ENCODE measurements around the gene HTR4.
"Not testable (repeated sequence)": the region's sequence is repeated elsewhere in the genome, so short reads cannot be mapped to it uniquely, and the experiment has no call there.

Gene HTR4

DNA sequence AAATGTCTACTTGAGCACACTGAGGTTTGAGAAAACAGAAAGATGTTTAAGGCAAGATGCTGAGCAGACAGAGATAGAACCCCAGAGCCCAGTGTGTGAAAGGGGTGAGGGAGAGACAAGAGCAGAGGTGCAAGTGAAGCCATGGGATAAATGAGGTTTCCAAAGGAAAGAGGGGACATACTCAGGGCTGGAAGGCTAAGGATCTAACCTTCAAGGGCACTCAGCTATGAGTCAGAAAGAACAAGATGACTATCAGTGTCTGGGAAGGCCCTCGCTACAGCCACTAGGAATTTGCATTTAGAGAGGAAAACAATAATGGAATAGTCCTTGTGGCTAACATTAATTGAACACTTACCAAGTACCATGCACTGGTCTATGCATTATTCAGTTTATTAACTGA lies 113.7 kb downstream of the HTR4 start:
- in situ Hi-C loops (cut with MboI; ENCODE audit: low sequenced_read_pairs), result no loop called here

GRCh38 chr5:148539851-148540250 lies 114.5 kb downstream of the HTR4 start:
- in situ Hi-C loops (cut with MboI; ENCODE audit: low sequenced_read_pairs), result no loop called here

DNA sequence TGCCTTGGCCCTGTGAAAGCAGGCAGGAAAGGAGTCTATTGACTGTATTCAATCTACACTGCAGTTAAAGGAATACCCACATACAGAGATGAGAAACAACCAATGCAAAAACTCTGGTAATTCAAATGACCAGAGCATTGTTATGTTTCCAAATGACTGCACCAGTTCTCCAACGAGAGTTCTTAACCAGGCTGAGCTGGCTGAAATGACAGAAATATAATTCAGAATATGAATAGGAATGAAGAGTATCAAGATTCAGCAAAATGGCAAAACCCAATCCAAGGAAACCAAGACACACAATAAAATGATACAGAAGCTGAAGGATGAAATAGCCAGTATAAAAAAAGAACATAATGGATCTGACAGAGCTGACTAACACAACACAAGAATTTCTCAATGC lies 119.1 kb downstream of the HTR4 start:
- in situ Hi-C loops (cut with MboI; ENCODE audit: low sequenced_read_pairs), result no loop called here

GRCh38 chr5:148532969-148533670 lies 121.2 kb downstream of the HTR4 start:
- in situ Hi-C loops (cut with MboI; ENCODE audit: low sequenced_read_pairs), result no loop called here

DNA sequence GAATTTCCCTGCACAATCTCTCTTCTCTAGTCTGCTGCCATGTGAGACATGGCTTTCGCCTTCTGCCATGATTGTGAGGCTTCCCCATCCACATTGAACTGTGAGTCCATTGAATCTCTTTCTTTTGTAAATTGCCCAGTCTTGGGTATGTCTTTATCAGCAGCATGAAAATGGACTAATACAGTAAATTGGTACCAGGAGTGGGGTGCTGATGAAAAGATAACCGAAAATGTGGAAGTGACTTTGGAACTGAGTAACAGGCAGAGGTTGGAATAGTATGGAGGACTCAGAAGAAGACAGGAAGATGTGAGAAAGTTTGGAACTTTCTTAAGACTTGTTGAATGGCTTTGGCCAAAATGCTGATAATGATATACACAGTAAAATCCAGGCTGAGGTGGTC lies 124.9 kb downstream of the HTR4 start:
- in situ Hi-C loops (cut with MboI; ENCODE audit: low sequenced_read_pairs), result not testable (repeated sequence)

GRCh38 chr5:148524721-148525120 lies 129.6 kb downstream of the HTR4 start:
- in situ Hi-C loops (cut with MboI; ENCODE audit: low sequenced_read_pairs), result no loop called here

GRCh38 chr5:148523139-148523538 lies 131.2 kb downstream of the HTR4 start:
- in situ Hi-C loops (cut with MboI; ENCODE audit: low sequenced_read_pairs), result no loop called here

DNA sequence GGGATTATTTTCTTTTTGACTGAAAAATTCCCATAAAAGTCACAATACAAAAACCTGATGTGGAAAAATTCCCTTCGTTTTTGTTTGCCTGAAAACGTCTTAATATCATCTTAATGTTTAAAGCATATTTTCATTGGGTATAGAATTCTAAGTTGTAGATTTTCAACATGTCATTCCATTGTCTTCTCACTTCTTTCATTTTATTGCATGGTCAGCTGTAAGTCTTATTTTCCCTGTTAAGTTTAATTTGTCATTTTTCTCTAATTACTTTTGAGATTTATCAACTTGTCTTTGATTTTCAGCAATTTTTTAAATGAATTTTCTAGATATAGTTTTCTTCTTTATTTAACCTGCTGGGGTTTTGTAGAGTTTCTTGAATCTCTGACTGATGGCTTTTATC lies 138.9 kb downstream of the HTR4 start:
- in situ Hi-C loops (cut with MboI; ENCODE audit: low sequenced_read_pairs), result no loop called here

DNA sequence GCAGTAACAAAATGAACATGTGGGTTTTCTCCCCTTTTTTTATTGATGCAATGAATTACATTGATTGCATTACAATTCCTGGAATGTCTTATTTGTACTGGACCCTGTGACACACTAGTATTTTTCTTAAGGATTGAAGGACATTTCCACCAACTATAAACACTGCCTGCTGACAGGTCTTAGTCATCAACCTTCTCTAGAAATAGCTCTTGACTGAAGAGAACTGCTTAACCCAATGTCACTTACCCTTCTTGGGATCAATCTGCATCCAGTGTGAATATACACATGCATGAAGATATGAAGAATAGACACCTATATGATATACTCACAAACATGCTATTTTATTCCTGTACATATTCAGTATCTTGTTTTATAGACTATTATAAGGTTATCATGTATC lies 140.0 kb downstream of the HTR4 start:
- in situ Hi-C loops (cut with MboI; ENCODE audit: low sequenced_read_pairs), result no loop called here

- in situ Hi-C loops (cut with MboI; ENCODE audit: low sequenced_read_pairs), result no loop called here
Observed at GRCh38 chr5:148512498-148512897, 141.8 kb downstream of the HTR4 start.

DNA sequence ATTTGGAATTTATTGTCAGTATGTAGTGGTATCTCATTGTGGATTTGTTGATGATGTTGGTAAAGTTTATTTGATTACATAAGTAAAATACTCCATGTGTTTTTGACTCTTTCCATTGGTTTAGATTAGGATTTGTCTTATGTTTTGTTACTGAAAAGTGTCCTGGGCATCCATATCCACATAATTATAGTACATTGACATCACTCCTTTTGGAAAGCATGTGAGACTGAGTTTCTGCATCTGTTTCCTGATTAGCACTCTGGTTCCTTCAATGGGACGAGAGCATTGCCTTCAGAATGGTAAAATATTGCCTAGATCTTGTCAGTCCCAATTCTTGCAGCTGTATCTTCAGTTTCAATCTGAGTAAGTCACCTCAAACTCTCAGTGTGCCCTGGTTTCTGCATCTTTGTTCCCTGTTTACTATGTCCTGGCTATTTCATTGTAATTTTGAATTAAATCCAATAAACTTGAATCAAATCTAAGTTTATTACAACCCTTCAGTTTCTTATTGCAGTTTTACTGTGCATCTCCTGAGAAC lies 142.4 kb downstream of the HTR4 start:
- in situ Hi-C loops (cut with MboI; ENCODE audit: low sequenced_read_pairs), result no loop called here

GRCh38 chr5:148509893-148510292 lies 144.4 kb downstream of the HTR4 start:
- in situ Hi-C loops (cut with MboI; ENCODE audit: low sequenced_read_pairs), result no loop called here

GRCh38 chr5:148507648-148508047 lies 146.7 kb downstream of the HTR4 start:
- in situ Hi-C loops (cut with MboI; ENCODE audit: low sequenced_read_pairs), result no loop called here

- in situ Hi-C loops (cut with MboI; ENCODE audit: low sequenced_read_pairs), result no loop called here
Observed at GRCh38 chr5:148499452-148499851, 154.9 kb downstream of the HTR4 start.

GRCh38 chr5:148497757-148498156 lies 156.6 kb downstream of the HTR4 start:
- in situ Hi-C loops (cut with MboI; ENCODE audit: low sequenced_read_pairs), result no loop called here

- in situ Hi-C loops (cut with MboI; ENCODE audit: low sequenced_read_pairs), result no loop called here
Observed at GRCh38 chr5:148492351-148492750, 162.0 kb downstream of the HTR4 start.

- in situ Hi-C loops (cut with MboI; ENCODE audit: low sequenced_read_pairs), result no loop called here
Observed at GRCh38 chr5:148491793-148492184, 162.5 kb downstream of the HTR4 start.

- in situ Hi-C loops (cut with MboI; ENCODE audit: low sequenced_read_pairs), result no loop called here
Observed at GRCh38 chr5:148491015-148491792, 163.1 kb downstream of the HTR4 start.

DNA sequence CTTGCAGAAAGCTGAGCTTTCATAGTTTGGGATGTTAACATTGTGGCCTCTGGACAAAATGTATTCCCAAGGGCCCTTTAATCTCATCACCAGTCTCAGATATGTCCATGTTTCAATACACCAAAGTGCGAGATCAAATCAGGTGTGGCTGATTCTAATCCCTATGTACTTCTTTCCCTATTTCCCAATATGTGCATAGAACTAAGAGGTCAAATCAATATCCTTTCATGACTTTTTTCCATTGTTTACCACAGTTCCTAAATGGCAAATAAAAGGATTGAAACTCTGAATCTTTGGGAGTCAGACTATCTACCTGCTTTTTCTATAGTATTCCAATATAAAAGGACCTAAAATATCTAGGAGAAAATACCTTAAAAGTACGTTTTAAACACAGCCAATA lies 165.6 kb downstream of the HTR4 start:
- in situ Hi-C loops (cut with MboI; ENCODE audit: low sequenced_read_pairs), result no loop called here

- in situ Hi-C loops (cut with MboI; ENCODE audit: low sequenced_read_pairs), result no loop called here
Observed at GRCh38 chr5:148486456-148486855, 167.9 kb downstream of the HTR4 start.

GRCh38 chr5:148484651-148485050 lies 169.7 kb downstream of the HTR4 start:
- in situ Hi-C loops (cut with MboI; ENCODE audit: low sequenced_read_pairs), result no loop called here

DNA sequence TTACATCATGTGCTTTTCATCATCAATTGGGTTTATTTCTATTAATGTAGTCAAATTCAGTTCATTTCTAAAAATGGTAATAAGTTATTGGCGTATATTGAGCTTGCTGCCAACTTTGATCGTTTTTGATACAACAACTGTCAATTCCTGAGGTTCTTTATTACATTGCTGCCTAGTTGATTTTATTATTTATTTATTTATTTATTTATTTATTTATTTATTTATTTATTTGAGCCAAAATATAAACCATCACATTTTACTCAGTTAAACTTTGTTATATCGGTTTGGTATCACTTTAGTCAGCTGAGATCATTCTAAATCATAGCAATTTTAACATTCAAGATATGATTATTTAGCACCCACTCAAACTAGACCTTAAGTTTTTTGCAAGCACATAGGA lies 170.6 kb downstream of the HTR4 start:
- in situ Hi-C loops (cut with MboI; ENCODE audit: low sequenced_read_pairs), result no loop called here
